HuH-7 (cell line): ENCODE results near the gene TAMALIN.

Source experiments
- DNase-seq: peaks from one replicate; pipeline ENCODE4 v3.0.0; 2011; ENCODE audit warnings: low spot score

Gene TAMALIN

GRCh38 chr12:52014567-52015530, 8.1 kb downstream of the TAMALIN start:
- no peak for DNase-seq

- no peak for DNase-seq
These were observed 8.8 kb downstream of the TAMALIN start for GRCh38 chr12:52015532-52016041.

DNA sequence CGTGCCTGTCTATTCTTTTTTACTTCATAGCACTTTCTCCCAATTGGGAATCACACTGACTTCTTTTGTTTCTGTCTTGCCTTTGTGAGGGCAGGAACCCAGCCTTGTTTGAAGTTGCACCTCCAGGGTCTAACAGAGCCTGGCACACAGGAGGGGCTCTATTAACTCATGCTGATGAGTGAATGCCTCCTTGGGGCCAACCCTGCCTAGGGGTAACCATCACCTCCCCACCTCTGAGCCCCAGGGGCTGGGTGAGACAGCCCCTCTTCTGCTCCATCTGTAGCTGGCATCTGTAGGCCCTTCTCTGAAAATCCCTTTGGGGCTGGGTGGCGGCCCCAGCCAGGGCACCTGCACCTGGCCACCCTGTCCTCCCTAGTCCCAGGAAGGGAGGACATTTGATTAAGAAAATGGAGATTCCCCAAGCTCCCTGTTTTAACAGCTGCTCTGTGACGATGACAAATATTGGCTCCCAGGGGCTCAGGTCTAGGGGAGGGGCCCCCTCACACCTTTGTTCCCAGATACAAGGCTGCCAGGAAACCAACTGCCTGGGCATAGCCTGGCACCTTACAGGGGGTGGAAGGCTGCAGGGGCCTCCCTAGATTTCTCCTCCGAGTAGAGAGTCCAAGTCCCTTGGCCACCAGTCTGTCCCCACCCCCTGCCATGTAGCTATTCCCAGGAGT, 11.8 kb downstream of the TAMALIN start:
- DNase-seq: no peak

DNA sequence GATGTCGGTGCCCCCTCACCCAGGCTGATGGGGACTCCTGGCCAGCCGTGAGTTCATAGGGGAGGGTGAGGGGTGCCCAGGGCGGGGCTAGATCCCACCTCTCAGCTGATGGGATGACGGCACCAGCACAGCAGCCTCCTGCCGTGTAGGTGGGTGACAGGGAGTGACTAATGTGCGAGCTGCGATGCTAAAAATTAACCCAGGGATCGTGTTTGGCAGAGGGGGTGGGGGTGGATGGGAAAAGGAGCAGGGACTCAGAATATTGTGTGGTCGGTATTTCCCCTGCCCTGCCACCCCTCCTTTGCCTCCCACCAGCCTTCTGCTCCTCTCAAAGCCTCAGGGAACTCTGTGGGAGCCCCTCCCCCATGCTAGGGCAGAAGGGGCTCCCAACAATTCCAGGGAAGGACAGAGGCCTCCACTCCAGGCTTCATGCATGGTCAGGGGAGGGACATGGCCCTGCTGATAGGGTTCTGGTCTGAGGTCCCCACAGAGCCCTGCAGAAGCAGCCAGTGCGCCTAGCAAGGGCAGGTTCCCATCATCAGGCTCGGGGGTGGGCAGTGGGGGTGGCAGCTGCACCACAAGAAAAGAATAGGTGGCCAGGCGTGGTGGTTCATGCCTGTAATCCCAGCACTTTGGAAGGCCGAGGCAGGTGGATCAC, 12.5 kb downstream of the TAMALIN start:
- DNase-seq: no peak

- DNase-seq: peak; percentile 94
These were observed 14.0 kb downstream of the TAMALIN start for GRCh38 chr12:52020539-52021336.

DNA sequence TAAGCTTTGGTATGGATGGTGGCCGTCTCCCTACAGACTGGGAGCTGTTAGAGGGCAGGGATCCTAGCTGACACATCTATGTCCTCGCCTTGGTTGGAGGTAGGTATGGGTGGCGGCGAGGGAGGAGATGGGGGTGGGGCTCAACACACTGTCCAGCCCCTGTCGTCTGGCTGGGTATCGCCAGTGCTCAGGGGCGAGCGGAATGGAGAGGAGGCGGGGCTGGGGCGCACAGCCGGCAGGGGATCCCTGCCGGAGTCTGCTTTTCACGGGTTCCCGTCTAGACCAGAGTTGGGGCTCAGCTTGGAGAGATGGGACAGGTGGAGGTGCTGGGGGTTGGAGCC, 16.1 kb downstream of the TAMALIN start:
- DNase-seq: peak; percentile 88

DNA sequence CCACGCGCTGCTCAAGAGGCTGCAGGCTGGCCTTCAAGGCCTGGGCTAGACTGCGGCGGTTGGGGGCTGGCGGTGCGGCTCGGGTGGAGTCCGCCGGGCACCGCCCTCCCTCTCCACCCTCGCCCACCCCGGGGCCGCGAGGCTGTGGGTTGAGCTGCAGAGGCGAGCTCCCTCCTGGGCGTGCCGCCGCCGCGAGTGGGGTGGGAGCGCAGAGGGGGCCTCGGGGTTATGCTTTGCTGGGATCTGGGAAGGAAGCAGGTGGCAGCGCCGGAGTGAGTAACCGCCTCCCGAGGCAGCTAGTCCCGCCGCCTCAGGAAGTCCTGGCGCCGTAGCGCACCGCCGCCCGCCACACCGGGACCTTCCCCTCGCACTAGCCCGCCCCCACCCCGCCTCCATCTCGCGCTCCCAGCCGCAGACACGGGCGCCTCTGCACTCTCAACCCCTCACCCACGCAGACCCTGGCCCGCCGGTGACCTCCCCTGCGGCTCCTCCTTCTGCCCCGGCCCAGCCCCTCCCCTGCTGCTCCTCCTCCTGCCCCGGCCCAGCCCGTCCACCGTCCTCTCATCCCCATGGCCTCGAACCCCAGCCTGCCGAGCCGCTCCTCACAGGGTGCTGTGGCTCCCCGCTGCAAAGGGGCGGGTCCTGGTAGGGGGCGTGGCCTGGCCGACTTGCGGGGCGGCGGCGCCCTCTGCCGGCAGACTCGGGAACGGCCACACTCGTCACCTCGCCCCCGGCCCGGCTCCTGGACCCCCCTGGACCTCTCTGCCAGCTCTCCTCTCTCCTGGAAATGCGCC, 16.6 kb downstream of the TAMALIN start:
- DNase-seq: peak; percentile 96

DNA sequence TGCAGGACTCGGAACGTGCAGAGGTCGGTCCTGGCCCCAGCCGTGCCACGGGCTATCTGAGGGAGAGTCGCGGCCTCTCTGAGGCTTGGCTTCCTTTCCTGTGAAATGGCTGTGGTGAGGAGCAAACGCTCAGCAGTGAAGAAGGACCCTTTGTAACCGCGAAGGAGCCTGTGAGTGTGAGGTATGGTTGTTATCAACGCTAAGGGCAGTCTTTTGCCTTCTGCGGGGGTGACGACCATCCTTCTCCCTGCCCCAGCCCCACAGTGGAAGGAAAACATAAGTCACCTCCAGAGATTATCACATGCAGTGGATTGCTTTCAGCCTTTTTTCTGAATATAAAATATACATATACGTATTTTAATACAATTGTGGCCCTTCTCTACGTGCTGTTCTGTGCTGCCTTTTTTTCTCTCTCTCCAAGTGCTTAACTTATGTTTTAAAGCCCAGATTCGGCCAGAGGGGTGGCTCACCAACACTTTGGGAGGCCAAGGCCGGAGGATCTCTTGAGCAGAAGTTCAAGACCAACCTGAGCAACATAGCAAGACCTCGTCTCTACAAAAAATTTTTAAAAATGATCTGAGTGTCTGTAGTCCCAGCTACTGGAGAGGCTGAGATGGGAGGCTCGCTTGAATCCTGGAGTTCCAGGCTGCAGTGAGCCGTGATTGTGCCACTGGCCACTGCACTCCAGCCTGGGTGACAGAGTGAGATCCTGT, 17.4 kb downstream of the TAMALIN start:
- DNase-seq: no peak

GRCh38 chr12:52024845-52025230, 18.1 kb downstream of the TAMALIN start:
- DNase-seq: no peak

DNA sequence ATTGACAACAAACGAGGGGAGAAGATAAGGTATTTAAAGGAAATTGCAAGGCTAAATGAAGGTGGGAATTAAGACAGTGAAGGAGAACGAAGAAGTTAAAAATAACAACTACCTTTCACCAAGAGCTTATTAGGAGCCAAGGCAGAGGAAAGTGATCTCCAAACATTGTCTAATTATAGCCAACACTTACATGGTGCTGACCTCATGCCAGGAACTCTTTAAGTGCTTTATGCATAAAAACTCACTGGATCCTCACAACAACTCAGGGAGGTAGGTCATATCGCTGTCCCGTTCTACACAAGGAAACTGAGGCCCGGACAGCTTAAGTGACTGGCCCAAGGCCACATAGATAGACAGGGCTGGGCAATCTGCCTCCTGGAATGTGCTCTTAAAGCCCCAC, 19.5 kb downstream of the TAMALIN start:
- DNase-seq: no peak

DNA sequence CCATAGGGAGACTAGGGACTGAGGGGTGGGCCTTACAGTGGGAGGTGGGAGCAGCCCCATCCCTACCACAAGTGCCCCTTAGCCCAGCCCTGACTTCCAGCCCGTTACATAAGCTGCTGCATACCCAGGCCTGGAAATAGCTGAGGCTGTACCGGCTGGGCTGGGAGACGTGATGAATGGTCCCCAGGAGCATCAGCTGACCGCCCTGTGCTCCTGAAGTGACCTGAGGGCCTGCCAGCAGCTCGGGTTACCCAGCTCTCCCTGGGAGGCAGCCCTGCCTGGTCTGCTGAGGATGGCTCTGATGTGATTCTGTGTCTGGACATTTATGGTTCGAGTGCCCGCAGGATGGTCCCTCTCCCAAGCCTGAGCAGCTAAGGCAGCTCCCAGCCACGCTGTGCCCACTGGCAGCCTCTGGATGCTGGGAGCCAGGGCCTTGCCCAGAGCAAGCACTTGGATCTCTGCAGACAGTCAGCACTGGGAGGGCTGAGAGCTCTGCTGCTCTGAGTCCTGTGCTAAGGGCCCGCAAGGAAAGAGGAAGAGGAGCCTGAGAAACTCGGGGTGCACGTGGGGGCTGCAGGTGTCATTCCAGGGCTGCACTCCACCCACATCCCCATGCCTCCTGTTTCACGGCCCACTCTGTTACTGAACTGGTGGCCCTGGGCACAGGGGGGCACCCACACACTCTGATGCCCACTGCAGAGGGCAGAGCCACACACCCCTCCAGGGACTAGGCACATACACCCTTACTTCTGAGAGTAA, 20.5 kb downstream of the TAMALIN start:
- no peak for DNase-seq

GRCh38 chr12:52029685-52030084, 22.9 kb downstream of the TAMALIN start:
- DNase-seq: no peak

DNA sequence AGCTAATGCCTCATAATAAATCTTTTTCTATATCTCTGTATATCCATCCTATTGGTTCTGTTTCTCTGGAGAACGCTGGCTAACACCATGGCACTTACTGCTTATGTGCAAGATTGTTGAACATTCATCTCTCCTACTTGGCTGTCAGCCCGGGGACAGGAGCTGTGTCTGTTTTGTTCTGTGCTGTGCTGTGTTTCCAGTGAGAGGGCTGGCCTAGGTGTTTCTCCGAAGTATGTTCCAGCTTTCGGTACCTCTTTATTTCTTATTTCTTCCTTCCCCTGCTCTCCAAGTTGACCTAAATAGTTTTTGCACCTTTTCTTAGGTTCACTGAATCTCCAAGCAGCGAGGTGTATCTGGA, 25.7 kb downstream of the TAMALIN start:
- DNase-seq: no peak

DNA sequence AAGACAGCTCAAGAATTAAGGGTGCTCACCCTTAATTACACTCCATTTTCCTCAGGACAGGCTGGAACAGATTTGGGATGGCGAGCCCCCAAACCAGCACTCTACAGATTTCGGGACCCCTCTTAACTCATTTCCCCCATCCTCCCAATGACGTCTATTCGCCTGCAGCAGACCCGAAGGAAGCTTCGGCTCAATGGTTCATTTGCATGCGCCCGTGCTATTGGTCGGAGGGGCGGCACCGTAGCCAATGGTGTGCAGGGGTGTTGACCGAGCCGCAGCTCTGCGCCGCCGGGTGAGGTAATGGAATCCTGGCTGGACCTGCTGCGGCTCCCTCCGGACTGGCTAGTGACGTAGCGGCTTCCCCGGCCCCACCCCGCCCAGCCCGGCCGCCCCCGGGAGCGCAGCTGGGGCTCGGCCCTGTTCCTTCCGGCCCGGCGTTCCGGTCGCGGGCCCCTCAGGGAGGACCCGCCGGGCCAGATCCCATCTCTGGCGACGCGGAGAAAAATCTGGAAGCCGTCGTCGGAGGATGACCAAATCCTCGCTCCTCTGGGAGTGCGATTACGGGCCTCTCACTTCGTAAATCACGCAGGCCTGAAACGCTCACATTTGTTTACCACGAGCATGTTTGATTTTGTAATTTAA, 26.2 kb downstream of the TAMALIN start:
- peak; percentile 99 for DNase-seq

DNA sequence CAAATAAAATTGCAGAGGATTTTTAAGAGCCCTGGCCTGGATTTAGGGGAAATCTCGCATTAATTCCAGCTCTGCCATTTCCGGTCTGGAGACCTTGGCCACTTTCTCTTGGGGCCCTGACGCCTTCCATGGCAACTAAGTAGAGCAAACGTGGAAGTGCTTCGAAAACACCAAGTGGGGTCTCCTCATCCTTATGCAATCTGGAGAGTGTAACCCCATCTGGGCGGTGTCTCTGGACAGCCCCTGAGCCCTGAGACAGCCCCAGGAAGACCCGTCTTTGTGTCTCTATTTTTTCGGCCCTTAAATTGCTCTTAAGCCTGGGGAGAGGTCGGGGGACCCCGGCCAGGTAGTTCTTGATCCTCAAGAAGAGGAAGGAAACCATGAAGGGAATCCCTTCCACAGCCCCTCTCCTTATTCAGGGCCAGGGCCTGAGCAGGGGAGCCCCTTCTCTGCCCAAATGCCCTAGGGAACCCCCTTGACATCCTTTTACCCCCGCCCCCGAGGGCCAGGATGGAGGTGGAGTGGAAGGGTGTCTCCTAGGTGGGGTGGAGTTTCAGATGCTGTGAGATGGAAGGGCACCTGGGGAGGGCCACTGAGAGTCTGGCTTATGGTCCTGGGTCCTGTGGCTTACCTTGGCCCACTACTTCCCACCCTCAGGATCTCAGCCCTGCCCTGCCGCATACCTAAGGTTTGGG, 26.8 kb downstream of the TAMALIN start:
- no peak for DNase-seq

DNA sequence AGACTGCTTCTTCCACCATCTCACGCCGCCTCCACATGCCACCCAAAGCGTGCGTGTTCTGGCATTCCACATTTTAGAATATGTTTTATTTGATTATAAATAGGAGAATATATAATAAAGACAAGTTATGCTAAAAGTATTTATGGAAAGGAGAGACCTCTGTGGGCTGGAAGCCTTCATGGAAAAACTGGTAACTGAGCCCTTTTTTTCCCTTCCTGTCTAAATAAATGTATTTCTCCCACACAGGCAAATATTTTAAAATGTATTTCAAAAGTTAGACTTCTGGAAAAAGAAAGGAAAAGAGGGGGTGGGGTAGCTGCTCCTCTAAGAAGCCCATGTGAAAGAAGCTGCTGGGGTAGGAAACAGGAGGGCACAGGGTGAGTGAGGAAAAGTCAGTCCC, 28.4 kb downstream of the TAMALIN start:
- no peak for DNase-seq

DNA sequence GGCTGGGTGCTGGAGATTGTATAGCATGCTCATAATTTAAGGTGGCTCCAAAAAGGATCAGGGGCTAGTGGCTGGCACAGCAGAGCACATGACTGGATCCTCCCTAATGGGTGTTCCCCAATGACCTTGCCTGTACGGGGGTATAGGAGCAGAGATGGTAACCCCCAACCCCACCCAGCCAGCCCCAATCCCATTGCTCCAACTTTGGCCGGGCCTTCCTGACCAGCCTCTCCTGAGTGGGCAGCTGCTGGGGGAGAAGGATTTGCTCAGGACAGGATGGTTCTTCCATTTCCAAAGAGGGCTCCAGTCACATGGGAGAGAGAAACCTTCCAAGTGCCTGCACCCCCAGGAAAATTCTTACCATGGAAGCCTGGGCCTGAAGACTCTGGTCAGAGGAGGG, 29.2 kb downstream of the TAMALIN start:
- DNase-seq: no peak

DNA sequence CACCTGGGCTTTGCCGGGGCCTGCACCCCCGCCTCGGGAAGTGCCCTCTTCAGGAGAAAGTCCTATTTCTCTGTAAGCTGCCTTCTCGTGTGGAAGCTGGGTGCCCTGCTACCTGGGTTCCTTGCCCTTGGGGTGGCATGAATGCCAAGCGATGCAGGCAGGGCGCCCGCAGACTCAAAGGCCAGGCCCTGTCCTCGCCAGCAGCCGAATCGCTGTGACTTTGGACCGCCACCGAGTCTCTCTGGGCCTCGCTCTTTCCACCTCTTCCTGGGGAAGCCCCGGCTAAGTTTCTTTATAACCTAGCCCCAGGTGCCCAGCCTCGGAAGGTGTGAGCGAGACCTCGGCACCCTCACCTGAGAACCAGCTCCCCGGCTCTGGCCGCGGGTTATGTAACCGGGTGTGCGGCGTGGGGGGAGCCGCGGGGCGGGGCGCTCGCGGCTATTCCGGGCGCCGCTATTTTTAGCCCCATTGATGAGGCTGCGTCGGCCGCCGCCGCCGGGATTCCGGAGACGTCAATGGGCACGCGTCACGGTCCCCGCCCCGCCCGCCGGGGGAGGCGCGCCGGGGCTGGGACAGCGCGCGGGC, 29.9 kb downstream of the TAMALIN start:
- DNase-seq: peak; percentile 84
